DOHH2 (cell line): ENCODE results near the gene ALOX5AP.

Source experiments
- H3F3A ChIP-seq: fragments of 200-600 bp; sonication (generic), shearing (Covaris generic); 2 replicates; pipeline ENCODE4 v1.6.0; 2016; ENCODE audit warnings: antibody characterized with exemption, mild to moderate bottlenecking; ENCODE audit not compliant: control insufficient read depth, insufficient read depth
- H3K27ac ChIP-seq: fragments of 200-600 bp; sonication (generic); 2 replicates; pipeline ENCODE4 v1.5.1; 2014; ENCODE audit warnings: low read depth, mild to moderate bottlenecking, low read length, moderate library complexity
- H3K27me3 ChIP-seq: fragments of 200-600 bp; sonication (generic); 2 replicates; pipeline ENCODE4 v1.6.1; 2014; ENCODE audit warnings: mild to moderate bottlenecking, low read length, mixed read lengths; ENCODE audit not compliant: control insufficient read depth
- H3K36me3 ChIP-seq: fragments of 200-600 bp; sonication (generic); 2 replicates; pipeline ENCODE4 v1.6.1; 2014; ENCODE audit warnings: mild to moderate bottlenecking, low read length, moderate library complexity, mixed read lengths; ENCODE audit not compliant: control insufficient read depth
- H3K4me1 ChIP-seq: fragments of 200-600 bp; sonication (generic); 2 replicates; pipeline ENCODE4 v1.6.1; 2014; ENCODE audit warnings: mild to moderate bottlenecking, low read length, mixed read lengths; ENCODE audit not compliant: control insufficient read depth
- H3K4me2 ChIP-seq: fragments of 200-600 bp; sonication (generic); 2 replicates; pipeline ENCODE4 v1.6.0; 2014; ENCODE audit warnings: mild to moderate bottlenecking, low read length, moderate library complexity
- H3K4me3 ChIP-seq: fragments of 200-600 bp; sonication (generic); 2 replicates; pipeline ENCODE4 v1.5.1; 2014; ENCODE audit warnings: mild to moderate bottlenecking, low read length, mixed read lengths
- H3K79me2 ChIP-seq: fragments of 200-600 bp; sonication (generic); 2 replicates; pipeline ENCODE4 v1.6.1; 2014; ENCODE audit warnings: mild to moderate bottlenecking, low read length, mixed read lengths; ENCODE audit not compliant: control insufficient read depth
- H3K9me2 ChIP-seq: fragments of 200-600 bp; sonication (generic); replicated peaks from 2 replicates; pipeline ENCODE4 v1.6.1; 2014; ENCODE audit warnings: mild to moderate bottlenecking, low read length, mixed read lengths; ENCODE audit not compliant: control insufficient read depth
- H3K9me3 ChIP-seq: fragments of 200-600 bp; sonication (generic); 2 replicates; pipeline ENCODE4 v1.6.1; 2014; ENCODE audit warnings: antibody characterized with exemption, low read length, mixed read lengths; ENCODE audit not compliant: control insufficient read depth, insufficient read depth
- H4K20me1 ChIP-seq: fragments of 200-600 bp; sonication (generic); 2 replicates; pipeline ENCODE4 v1.6.0; 2014; ENCODE audit warnings: low read depth, mild to moderate bottlenecking, antibody characterized with exemption, low read length, moderate library complexity; ENCODE audit not compliant: control insufficient read depth, insufficient read depth
- CTCF ChIP-seq: fragments of 200-600 bp; sonication (generic); IDR thresholded peaks from one replicate; pipeline ENCODE4 v1.5.1; 2014; ENCODE audit warnings: antibody characterized with exemption, mild to moderate bottlenecking, low read depth, low read length; ENCODE audit not compliant: poor library complexity, severe bottlenecking
- EZH2phosphoT487 ChIP-seq: fragments of 200-600 bp; sonication (generic); IDR thresholded peaks from 2 replicates; pipeline ENCODE4 v1.6.1; 2017; ENCODE audit warnings: borderline replicate concordance, mild to moderate bottlenecking, antibody characterized with exemption, low read length, moderate library complexity, mixed read lengths

Gene ALOX5AP

DNA sequence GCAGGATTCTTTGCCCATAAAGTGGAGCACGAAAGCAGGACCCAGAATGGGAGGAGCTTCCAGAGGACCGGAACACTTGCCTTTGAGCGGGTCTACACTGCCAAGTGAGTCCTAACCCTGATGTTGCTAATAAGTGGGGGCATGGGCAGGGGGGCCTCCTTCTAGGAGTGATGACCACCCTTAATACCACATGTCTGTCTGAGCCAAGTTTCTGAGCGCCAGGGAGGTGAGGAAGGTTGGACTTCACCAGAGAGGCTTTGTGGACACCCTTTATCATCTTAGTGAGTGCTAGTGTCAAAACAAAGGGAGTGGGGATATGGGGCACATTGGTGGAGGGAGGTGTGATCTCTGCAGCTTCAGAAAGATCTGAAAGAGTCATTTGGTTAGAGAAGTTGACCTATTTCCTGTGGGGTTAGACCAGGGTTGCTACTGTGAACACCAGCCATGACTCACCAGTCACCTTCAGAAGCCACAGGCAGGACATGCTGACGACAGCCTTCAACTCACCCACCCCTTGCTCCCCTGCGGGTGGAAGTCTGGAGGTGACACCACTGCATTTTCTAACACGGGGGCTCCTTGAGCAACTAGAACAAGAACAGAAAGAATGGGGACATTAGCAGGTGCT, 8.8 kb downstream of the ALOX5AP start:
- Histone ChIP-seq H3K4me1 (peaks cover 25% of the 10 kb centered on the region), H3K4me3 (no peak overlapping the region), H3F3A (no peaks in the 10 kb centered on the region), H3K4me2 (no peak overlapping the region), H3K27me3 (no peaks in the 10 kb centered on the region), H3K27ac (no peak overlapping the region), H4K20me1 (no peaks in the 10 kb centered on the region), H3K9me3 (no peaks in the 10 kb centered on the region), H3K36me3 (peaks cover 42% of the 10 kb centered on the region), H3K9me2 (no peaks in the 10 kb centered on the region), H3K79me2 (peaks cover 5% of the 10 kb centered on the region; the same call in 1 of the 2 replicates)
- TF ChIP-seq EZH2phosphoT487, result no peak
- no peak for TF ChIP-seq CTCF

GRCh38 chr13:30744681-30745077, 9.3 kb downstream of the ALOX5AP start:
- Histone ChIP-seq H3K4me3 (no peak overlapping the region), H3K27ac (no peak overlapping the region), H3K36me3 (peaks cover 45% of the 10 kb centered on the region)

DNA sequence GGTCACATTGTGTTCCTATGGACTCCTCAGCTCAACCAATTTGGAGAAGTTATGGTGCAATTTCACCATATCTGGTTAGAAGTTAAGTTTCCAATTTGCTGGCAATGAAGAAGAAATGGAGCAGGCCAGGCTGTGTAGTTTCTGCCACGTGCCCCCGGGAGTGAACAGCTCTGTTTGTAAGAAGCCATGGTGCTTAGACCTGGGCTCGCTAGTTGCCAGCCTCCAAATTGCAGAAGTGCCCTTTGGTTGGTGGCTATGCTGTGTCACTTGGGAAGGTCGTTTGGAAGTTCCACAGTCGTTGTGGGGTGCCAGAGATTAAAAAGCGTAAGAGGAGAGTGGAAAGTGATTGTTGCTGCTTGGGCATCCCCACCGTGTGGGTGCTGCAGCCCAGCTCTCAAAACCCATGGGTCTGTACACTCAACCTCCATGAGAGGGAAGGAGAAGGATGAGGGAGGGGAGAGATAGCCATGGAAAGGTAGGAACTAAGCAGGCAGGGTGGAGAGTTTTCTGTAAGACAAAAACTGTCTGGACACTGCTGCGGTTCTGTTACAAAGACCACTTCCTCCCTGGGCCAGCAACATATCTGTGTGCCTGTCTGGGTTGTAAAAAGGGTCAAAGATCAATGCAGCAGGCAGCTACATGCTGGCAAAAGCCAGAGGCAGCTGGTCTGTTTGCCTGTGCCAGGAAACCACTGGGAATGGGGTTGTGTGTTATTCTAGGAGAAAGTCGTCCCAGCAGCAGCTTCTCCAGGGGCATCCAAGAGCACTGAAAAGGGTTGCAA, 10.8 kb downstream of the ALOX5AP start:
- TF ChIP-seq EZH2phosphoT487, result no peak
- no peak for TF ChIP-seq CTCF
- no peak overlapping the region for H3K4me2 ChIP-seq
- no peaks in the 10 kb centered on the region for H3K9me2 ChIP-seq
- no peak overlapping the region for H3K4me3 ChIP-seq
- H3K79me2 ChIP-seq, result no peaks in the 10 kb centered on the region
- H4K20me1 ChIP-seq, result no peaks in the 10 kb centered on the region
- peaks cover 52% of the 10 kb centered on the region for H3K36me3 ChIP-seq
- no peaks in the 10 kb centered on the region for H3K9me3 ChIP-seq
- H3F3A ChIP-seq, result no peaks in the 10 kb centered on the region
- peaks cover 11% of the 10 kb centered on the region; the same call in 1 of the 2 replicates for H3K4me1 ChIP-seq
- no peaks in the 10 kb centered on the region for H3K27me3 ChIP-seq
- no peak overlapping the region for H3K27ac ChIP-seq

More at GRCh38 chr13:30744681-30745077, 9.3 kb downstream of the ALOX5AP start:
- no peaks in the 10 kb centered on the region for H4K20me1 ChIP-seq
- no peaks in the 10 kb centered on the region for H3K9me3 ChIP-seq
- no peaks in the 10 kb centered on the region for H3K9me2 ChIP-seq
- no peaks in the 10 kb centered on the region for H3K27me3 ChIP-seq
- no peaks in the 10 kb centered on the region for H3F3A ChIP-seq
- TF ChIP-seq CTCF, result no peak
- H3K4me2 ChIP-seq, result no peak overlapping the region
- peaks cover 23% of the 10 kb centered on the region for H3K4me1 ChIP-seq
- peaks cover 5% of the 10 kb centered on the region; the same call in 1 of the 2 replicates for H3K79me2 ChIP-seq
